ENCODE measurements around the gene MARS1.

GRCh38 chr12:57452937-57453509 is 34.8 kb upstream of the MARS1 start:
- TF ChIP-seq CTCF (IDR thresholded peaks at IDR 0.05) (peak; percentile 76 to 95 (median 90)), POLR2A (IDR thresholded peaks at IDR 0.05) (no peak)
